H1 (cell line): ENCODE data around the gene KHDC4. TPM values are rescaled to one million over a fixed set of nuclear protein-coding genes. Genes with fewer than 3 reads are reported as not detected.

ENCODE experiments used
- BACH1 ChIP-seq: IDR thresholded peaks from 2 replicates; pipeline ENCODE4 v1.6.1; 2012; ENCODE audit warnings: low read length, improper control_type of control experiment
- CBX8 ChIP-seq: fragments of 300-800, 300-1000 bp; sonication (generic); IDR thresholded peaks from 2 replicates; pipeline ENCODE4 v1.7.1; 2016; ENCODE audit warnings: low read depth, low read length, borderline replicate concordance
- CEBPB ChIP-seq: IDR thresholded peaks from 2 replicates; pipeline ENCODE4 v1.6.1; 2012; ENCODE audit warnings: low read depth, low read length
- CHD7 ChIP-seq: fragments of 300-600 bp; sonication (generic); IDR thresholded peaks from 2 replicates; pipeline ENCODE4 v1.7.1; 2012; ENCODE audit warnings: low read length, moderate library complexity, mild to moderate bottlenecking, inconsistent platforms; ENCODE audit not compliant: insufficient replicate concordance
- POLR2A ChIP-seq, 2 experiments: IDR thresholded peaks; 1 replicate in 1 of 2; 2 replicates in 1 of 2; pipeline ENCODE4 v1.6.1; 2011; ENCODE audit warnings: low read depth in 2 of 2, low read length in 2 of 2, mild to moderate bottlenecking in 2 of 2; ENCODE audit errors: control extremely low read depth in 1 of 2
- SP4 ChIP-seq: IDR thresholded peaks from 2 replicates; pipeline ENCODE4 v1.6.1; 2012; ENCODE audit warnings: low read length, inconsistent platforms
- TBP ChIP-seq: IDR thresholded peaks from 2 replicates; pipeline ENCODE4 v1.6.1; 2011; ENCODE audit warnings: low read depth, low read length, improper control_type of control experiment
- TEAD4 ChIP-seq: IDR thresholded peaks from 2 replicates; pipeline ENCODE4 v1.6.1; 2012; ENCODE audit warnings: low read depth, low read length, inconsistent platforms, mixed read lengths
- polyA plus RNA-seq, 7 experiments: library from polyadenylated mRNA; depleted of rRNA in 3 of 7; stranded (reverse) in 5 of 7; unstranded in 2 of 7; fragments of >200 nt in 5 of 7; fragments of 200-250 nt in 2 of 7; gene quantifications; 1 replicate in 5 of 7; 2 replicates in 1 of 7; 4 replicates in 1 of 7; pipeline versions ENCODE4 v1.2.1 to v1.2.3, GENCODE V29; 2011 to 2013; ENCODE audit warnings: missing spikeins in 2 of 7, mixed read lengths in 2 of 7
- total RNA-seq: library from RNA; stranded (reverse); fragmentation: NEBNext Ultra II Directional; extraction: Animal tissue kit (Norgen Biotek cat#: 25700); gene quantifications from 2 replicates; pipeline ENCODE4 v1.2.1, GENCODE V29; 2021

The KHDC4 gene
- total and polyA plus RNA-seq, 2 of the 8 experiments (the other 6 are each of a cell fraction or from before 2014, with no cell fraction given): 56.6 to 81.1 TPM

- no peak for TF ChIP-seq CHD7
- no peak for TF ChIP-seq TEAD4
- no peak for TF ChIP-seq POLR2A (IDR thresholded peaks at IDR 0.05; ENCODE audit: control extremely low read depth in 1 of 2, low read depth in 2 of 2, low read length in 2 of 2)
- TF ChIP-seq SP4: no peak
- TF ChIP-seq TBP: no peak
- no peak for TF ChIP-seq CEBPB
- TF ChIP-seq CBX8: no peak
- TF ChIP-seq BACH1: no peak
Observed at GRCh38 chr1:155932081-155932480, 2.1 kb downstream of the KHDC4 start (continued).
